PFSK-1 (cell line): ENCODE data around the gene HTR4.

Source experiments
- POLR2AphosphoS5 ChIP-seq: IDR thresholded peaks from 2 replicates; pipeline ENCODE4 v1.6.1; 2012; ENCODE audit warnings: low read depth, mild to moderate bottlenecking, control low read depth, low read length, moderate library complexity
- REST ChIP-seq, 2 experiments: IDR thresholded peaks; 2 replicates each; pipeline versions ENCODE4 v1.6.1 to v1.8.0; 2011 to 2012; ENCODE audit warnings: low read depth in 2 of 2, low read length in 2 of 2, control low read depth in 1 of 2, inconsistent platforms in 1 of 2, mild to moderate bottlenecking in 1 of 2, moderate library complexity in 1 of 2; ENCODE audit not compliant: insufficient read depth in 1 of 2
- TAF1 ChIP-seq: IDR thresholded peaks from 2 replicates; pipeline ENCODE4 v1.6.1; 2012; ENCODE audit warnings: low read length, control low read depth, borderline replicate concordance; ENCODE audit not compliant: insufficient read depth

GRCh38 chr5:148535190-148535589 lies 119.1 kb downstream of the HTR4 start:
- no peak for TF ChIP-seq POLR2AphosphoS5
- no peak for TF ChIP-seq REST (IDR thresholded peaks at IDR 0.05; ENCODE audit: insufficient read depth in 1 of 2, low read depth in 2 of 2, low read length in 2 of 2)
- no peak for TF ChIP-seq TAF1
